HepG2 (cell line): ENCODE measurements around the gene GNA12. TPM values are rescaled to one million over a fixed set of nuclear protein-coding genes. Genes with fewer than 3 reads are reported as not detected.

Source experiments
- ATAC-seq: fragments of 200-7000 bp; cut with Tn5 transposase; 3 replicates; pipeline ENCODE4 v1.9.1; 2020; ENCODE audit warnings: mild to moderate bottlenecking, moderate library complexity
- BruUV-seq: library from RNA; stranded (reverse); fragments of 400-500 nt; replicated peaks from 2 replicates; lab custom pipeline; 2021; lab: Mats Ljungman, UMichigan
- CTCF ChIA-PET: fragments of 300-600 bp; formaldehyde crosslinking; extraction: SDS; loops from one replicate; lab custom pipeline; 2021; ENCODE audit warnings: low total read pairs, inconsistent platforms, low intra/inter-chr PET ratio; lab: Yijun Ruan, JAX
- POLR2A ChIA-PET: fragments of 350-600 bp; sonication (Branson Sonifier 250); formaldehyde crosslinking; loops from one replicate; lab custom pipeline; 2020; ENCODE audit warnings: antibody characterized with exemption, inconsistent platforms; lab: Yijun Ruan, JAX
- DNase-seq: peaks from one replicate; pipeline ENCODE4 v3.0.0-alpha.2; 2015; ENCODE audit warnings: low spot score
- FAIRE-seq: peaks from 3 replicates; lab custom pipeline; 2011; peaks lifted over from hg19 to GRCh38; lab: Jason Lieb, UNC
- H2AFZ ChIP-seq: one replicate; pipeline ENCODE4 v1.6.1; 2011; ENCODE audit warnings: low read length, inconsistent platforms
- H3K27ac ChIP-seq: fragments of 300-600 bp; 3 replicates; pipeline ENCODE4 v1.8.0; 2011; ENCODE audit warnings: mixed run types, mild to moderate bottlenecking, mixed read lengths, low read length, inconsistent platforms; ENCODE audit not compliant: insufficient read depth; ENCODE audit errors: extremely low read length
- H3K27me3 ChIP-seq, 2 experiments: fragments of 200-600 bp in 1 of 2; 2 replicates in 1 of 2; 3 replicates in 1 of 2; pipeline versions ENCODE4 v1.6.0 to v1.8.0; 2011; ENCODE audit warnings: low read length in 2 of 2, mild to moderate bottlenecking in 2 of 2, moderate library complexity in 2 of 2, inconsistent platforms in 1 of 2; ENCODE audit not compliant: insufficient read depth in 2 of 2, control insufficient read depth in 1 of 2
- H3K36me3 ChIP-seq, 2 experiments: fragments of 200-600 bp in 1 of 2; replicated peaks in 1 of 2; 2 replicates in 1 of 2; 3 replicates in 1 of 2; pipeline versions ENCODE4 v1.5.1 to v1.8.0; 2011; ENCODE audit warnings: low read length in 2 of 2, inconsistent platforms in 1 of 2; ENCODE audit not compliant: insufficient read depth in 2 of 2, control insufficient read depth in 1 of 2
- H3K4me1 ChIP-seq: 2 replicates; pipeline ENCODE4 v1.5.1; 2012; ENCODE audit warnings: low read length, inconsistent platforms; ENCODE audit not compliant: insufficient read depth
- H3K4me2 ChIP-seq: 2 replicates; pipeline ENCODE4 v1.6.0; 2011; ENCODE audit warnings: low read depth, low read length, inconsistent platforms
- H3K4me3 ChIP-seq, 3 experiments: fragments of 200-600 bp in 1 of 3; sonication (generic), shearing (Covaris generic) in 1 of 3; replicated peaks in 1 of 3; 2 replicates each; pipeline ENCODE4 v1.5.1; 2011 to 2016; ENCODE audit warnings: low read length in 3 of 3, inconsistent platforms in 2 of 3, low read depth in 2 of 3, mild to moderate bottlenecking in 2 of 3, control low read depth in 1 of 3, mixed read lengths in 1 of 3; ENCODE audit not compliant: insufficient read depth in 1 of 3
- H3K79me2 ChIP-seq: one replicate; pipeline ENCODE4 v1.6.1; 2011; ENCODE audit warnings: low read length, inconsistent platforms; ENCODE audit not compliant: insufficient read depth
- H3K9ac ChIP-seq: 2 replicates; pipeline ENCODE4 v1.6.0; 2011; ENCODE audit warnings: mild to moderate bottlenecking, low read depth, low read length, inconsistent platforms; ENCODE audit not compliant: insufficient read depth
- H3K9me3 ChIP-seq: 2 replicates; pipeline ENCODE4 v1.5.1; 2012; ENCODE audit warnings: mild to moderate bottlenecking, low read length
- H4K20me1 ChIP-seq: 2 replicates; pipeline ENCODE4 v1.6.0; 2011; ENCODE audit warnings: inconsistent platforms, mild to moderate bottlenecking, low read length, moderate library complexity; ENCODE audit not compliant: insufficient read depth
- AGO2 ChIP-seq: fragments of 200-400 bp; formaldehyde crosslinking; optimal IDR thresholded peaks from 2 replicates; pipeline ENCODE3; 2017; ENCODE audit warnings: mild to moderate bottlenecking, low read depth, low read length, moderate library complexity
- HOXA5 ChIP-seq: sonication (generic); formaldehyde crosslinking; IDR thresholded peaks from 2 replicates; pipeline ENCODE4 v1.4.0; 2020; ENCODE audit warnings: missing genetic modification reagents
- ZNF251 ChIP-seq: sonication (generic); formaldehyde crosslinking; IDR thresholded peaks from 2 replicates; pipeline ENCODE4 v1.9.0; 2021; ENCODE audit warnings: mild to moderate bottlenecking, missing genetic modification reagents
- WGBS: methylation state at CpG from one replicate; pipeline ENCODE4 v1.1.6; 2017; ENCODE audit warnings: low lambda C conversion rate; 5-methylcytosine and 5-hydroxymethylcytosine counted together
- in situ Hi-C: cut with HindIII; loops from 2 replicates; pipeline ENCODE4 v1.10.0; 2017; ENCODE audit warnings: low pct_unique_long_range_greater_than_20kb; ENCODE audit not compliant: extremely low pct_ligation_motif_present
- intact Hi-C: fragments of 100-400 bp; cut with micrococcal nuclease; formaldehyde crosslinking; loops from one replicate; pipeline ENCODE4 v1.10.0; 2022; ENCODE audit not compliant: unreplicated experiment
- polyA plus RNA-seq, 8 experiments: library from polyadenylated mRNA; depleted of rRNA in 3 of 8; stranded (reverse) in 7 of 8; unstranded in 1 of 8; fragments of >200 nt; fragmentation: Illumina TruSeq in 4 of 8; extraction: Trizol in 4 of 8; gene quantifications; 2 replicates each; pipeline versions ENCODE4 v1.2.1 to v1.2.3, GENCODE V29; 2011 to 2016; ENCODE audit warnings: low read depth in 4 of 8, missing spikeins in 1 of 8, mixed read lengths in 1 of 8; ENCODE audit not compliant: insufficient read depth in 1 of 8
- total RNA-seq, 5 experiments: library from RNA; depleted of rRNA; stranded (reverse); fragments of >200 nt; fragmentation: Illumina TruSeq; extraction: Trizol; gene quantifications; 2 replicates each; pipeline ENCODE4 v1.2.3, GENCODE V29; 2016; ENCODE audit warnings: low read depth in 1 of 5

Gene GNA12
- total and polyA plus RNA-seq, 2 of the 13 experiments (the other 11 are each of a cell fraction or from before 2014, with no cell fraction given), result 16.2 to 50.9 TPM

- no peak overlapping the region for H2AFZ ChIP-seq
- H3K36me3 ChIP-seq, result peaks cover 6 to 20% of the 10 kb centered on the region in 2 experiments; a peak in 3 of 5 replicates
- no peaks in the 10 kb centered on the region for H3K79me2 ChIP-seq
- ATAC-seq, result no peak; the same call in 2 of the 3 replicates
- H4K20me1 ChIP-seq, result no peaks in the 10 kb centered on the region
- in situ Hi-C loops (no loop called here), intact Hi-C loops (no loop called here)
- POLR2A ChIA-PET, result interaction anchor here (0.8 kb wide), 1 partner anchor 25 kb away, joined by 3 read pairs; no protein-coding TSS in a partner anchor
- FAIRE-seq, result no peak
- no peak overlapping the region for H3K9ac ChIP-seq
- WGBS, result 95% methylated on average over 34 of the region's 34 CpGs
- H3K9me3 ChIP-seq, result no peaks in the 10 kb centered on the region
- no peaks in the 10 kb centered on the region for H3K4me1 ChIP-seq
- CTCF ChIA-PET, result interaction anchor here (1.2 kb wide), 1 partner anchor 48 kb away, joined by 7 read pairs; no protein-coding TSS in a partner anchor
- H3K27ac ChIP-seq, result no peak overlapping the region
- no peaks in the 10 kb centered on the region for H3K27me3 ChIP-seq
- H3K4me3 ChIP-seq, result no peak overlapping the region
- TF ChIP-seq ZNF251 (no peak), AGO2 (peak; percentile 9)
- no peak for DNase-seq
- no peak overlapping the region for H3K4me2 ChIP-seq
- no TSS peak for BruUV-seq
Observed at GRCh38 chr7:2718296-2718965, 125.7 kb downstream of the GNA12 start.

DNA sequence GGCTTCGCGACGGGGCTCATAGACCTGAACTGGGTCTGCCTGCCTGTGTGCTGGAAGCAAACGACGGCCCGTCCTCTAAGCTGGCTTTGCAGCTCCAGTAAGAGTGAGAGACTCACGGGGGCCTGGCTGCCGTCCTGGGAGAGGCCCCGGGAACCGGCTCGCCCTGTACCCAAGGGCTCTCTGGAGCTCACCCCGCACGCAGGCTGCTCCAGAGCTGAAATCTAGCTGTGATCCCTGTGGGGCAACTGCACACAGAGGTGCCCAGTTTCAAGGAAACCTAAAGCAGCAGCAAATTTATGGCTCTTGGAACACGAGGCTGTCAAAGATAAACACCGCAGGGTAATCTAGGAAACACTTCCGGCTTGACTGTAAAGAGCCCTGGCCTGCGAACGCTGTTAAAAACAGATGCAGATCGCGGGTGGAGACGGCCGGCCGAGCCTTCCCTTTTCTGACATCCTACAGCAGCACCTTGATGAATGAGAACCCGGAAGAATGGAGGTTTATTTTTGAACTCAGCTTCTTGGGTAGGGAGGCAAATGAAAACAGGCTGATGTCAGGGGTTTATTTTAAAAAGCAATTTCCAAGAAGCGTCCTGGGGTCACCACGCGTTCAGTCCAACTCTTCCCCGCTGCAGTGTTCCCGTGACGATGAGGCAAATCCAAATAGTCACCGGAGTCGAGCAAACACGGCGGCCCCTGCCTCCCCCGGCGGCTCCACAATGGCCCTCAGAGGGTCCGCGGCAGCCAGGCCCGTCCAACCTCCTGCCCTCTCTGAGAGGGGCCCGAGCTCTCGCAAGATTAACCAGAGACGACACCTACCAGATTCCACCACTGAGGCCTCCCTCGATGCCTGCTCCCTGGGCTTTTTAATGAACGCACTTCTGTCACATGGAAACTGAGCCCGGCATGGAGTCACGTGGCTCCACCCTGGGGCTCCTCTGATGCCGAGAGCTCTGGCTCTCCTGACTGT is 126.5 kb downstream of the GNA12 start:
- H3K4me2 ChIP-seq, result no peak overlapping the region
- H4K20me1 ChIP-seq, result no peaks in the 10 kb centered on the region
- FAIRE-seq (no peak), ATAC-seq (no peak)
- H2AFZ ChIP-seq, result no peak overlapping the region
- ChIA-PET CTCF (no interaction called here), POLR2A (no interaction called here)
- in situ Hi-C loops, result no loop called here
- no peaks in the 10 kb centered on the region for H3K27me3 ChIP-seq
- no peak overlapping the region for H3K27ac ChIP-seq
- BruUV-seq, result no TSS peak
- H3K4me3 ChIP-seq, result no peak overlapping the region
- H3K36me3 ChIP-seq, result peaks cover 4 to 15% of the 10 kb centered on the region in 2 experiments; a peak in 2 of 5 replicates
- no peak for TF ChIP-seq HOXA5 (CRISPR knock-in tag)
- TF ChIP-seq AGO2, result peak; percentile 21
- TF ChIP-seq, all 625 proteins: peak for 1
- Histone ChIP-seq H3K9ac (no peak overlapping the region), H3K79me2 (no peaks in the 10 kb centered on the region), H3K9me3 (no peaks in the 10 kb centered on the region), H3K4me1 (no peaks in the 10 kb centered on the region)
- WGBS, result 98% methylated on average over 37 of the region's 47 CpGs
- DNase-seq, result no peak
- intact Hi-C loops, result no loop called here
